Measurements from ENCODE around the gene CILP.

DNA sequence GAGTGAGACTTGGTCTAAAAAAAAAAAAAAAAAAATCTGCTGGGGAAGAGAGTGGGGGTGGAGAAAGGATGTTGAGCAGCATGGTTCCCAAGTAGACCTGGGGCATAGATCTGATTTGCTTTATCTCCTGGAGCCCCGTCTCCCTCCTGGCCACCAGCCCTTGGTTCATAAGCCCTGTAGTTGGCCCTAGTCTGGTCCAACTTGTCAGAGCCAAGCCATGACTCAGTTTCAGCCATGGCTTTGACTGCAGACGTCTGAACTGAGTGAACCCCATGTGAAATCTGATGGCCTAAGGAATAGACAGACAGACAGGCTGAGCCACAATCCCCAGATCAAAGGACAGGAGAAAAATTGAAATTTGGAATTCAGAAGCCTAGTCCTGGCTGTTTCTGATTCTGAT is 2.0 kb upstream of the CILP start:
- TF ChIP-seq CTCF (IDR thresholded peaks at IDR 0.05; ENCODE audit: insufficient read depth, low read length, poor library complexity, severe bottlenecking) (no peak), EZH2phosphoT487 (conservative IDR thresholded peaks at IDR 0.05; ENCODE audit: low read length) (no peak)

Measured in SU-DHL-6 (cell line).